Esophagus squamous epithelium (tissue), 4 donors: ENCODE data around the gene USH1C.

Source experiments
- POLR2A ChIP-seq, 4 donors: fragments of 450-650 bp; IDR thresholded peaks; one replicate each; pipeline ENCODE4 v1.6.1; 2017; ENCODE audit warnings: antibody characterized with exemption in 4 of 4, mild to moderate bottlenecking in 4 of 4, moderate library complexity in 3 of 4
- TF ChIP-seq, protein P1 (sequence below), 6 experiments: fragments of 450-650 bp in 4 of 6; fragments of 200-600 bp in 2 of 6; sonication (generic) in 2 of 6; IDR thresholded peaks; one replicate each; pipeline ENCODE4 v1.5.1; 2016 to 2019; ENCODE audit warnings: antibody characterized with exemption in 6 of 6, mild to moderate bottlenecking in 4 of 6, moderate library complexity in 4 of 6

DNA sequence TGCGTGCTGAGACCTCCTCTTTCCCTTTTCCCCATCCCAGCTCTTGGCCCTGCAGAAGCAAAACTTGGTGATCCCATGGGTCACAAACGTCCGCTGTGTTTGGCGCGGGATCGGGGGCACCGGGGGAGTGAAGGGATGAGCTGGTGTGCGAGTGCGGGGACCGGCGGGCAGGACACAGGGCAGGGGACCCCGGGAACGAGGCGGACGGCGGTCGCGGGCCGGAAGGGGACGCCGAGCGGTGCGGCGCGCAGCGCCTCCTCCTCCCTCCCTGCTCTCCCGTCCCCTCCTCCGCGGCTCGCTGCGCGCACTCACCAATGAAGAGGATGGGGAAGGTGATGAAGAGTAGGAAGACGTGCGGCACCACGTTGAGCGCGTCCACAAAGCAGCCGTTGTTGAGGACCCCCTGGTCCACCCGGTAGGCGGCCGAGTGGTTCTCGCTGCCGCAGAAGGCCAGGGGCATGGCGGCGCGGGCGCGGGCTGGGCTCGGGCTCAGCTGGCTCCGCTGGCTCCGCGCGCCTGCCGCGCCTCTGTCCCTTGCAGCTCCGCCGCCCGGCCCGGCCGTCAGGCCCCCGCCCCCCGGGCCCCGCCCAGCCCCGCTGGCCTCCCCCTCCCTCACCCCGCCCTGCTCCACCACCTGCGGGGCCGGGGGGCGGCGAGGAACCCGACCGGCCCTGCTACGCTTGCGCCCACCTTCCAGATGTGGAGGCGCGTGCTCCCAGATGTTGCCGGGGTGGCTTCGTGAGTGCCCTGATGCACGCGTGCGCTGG lies 67.7 kb downstream of the USH1C start, which contains the start of gene ABCC8:
- TF ChIP-seq, protein P1, sequence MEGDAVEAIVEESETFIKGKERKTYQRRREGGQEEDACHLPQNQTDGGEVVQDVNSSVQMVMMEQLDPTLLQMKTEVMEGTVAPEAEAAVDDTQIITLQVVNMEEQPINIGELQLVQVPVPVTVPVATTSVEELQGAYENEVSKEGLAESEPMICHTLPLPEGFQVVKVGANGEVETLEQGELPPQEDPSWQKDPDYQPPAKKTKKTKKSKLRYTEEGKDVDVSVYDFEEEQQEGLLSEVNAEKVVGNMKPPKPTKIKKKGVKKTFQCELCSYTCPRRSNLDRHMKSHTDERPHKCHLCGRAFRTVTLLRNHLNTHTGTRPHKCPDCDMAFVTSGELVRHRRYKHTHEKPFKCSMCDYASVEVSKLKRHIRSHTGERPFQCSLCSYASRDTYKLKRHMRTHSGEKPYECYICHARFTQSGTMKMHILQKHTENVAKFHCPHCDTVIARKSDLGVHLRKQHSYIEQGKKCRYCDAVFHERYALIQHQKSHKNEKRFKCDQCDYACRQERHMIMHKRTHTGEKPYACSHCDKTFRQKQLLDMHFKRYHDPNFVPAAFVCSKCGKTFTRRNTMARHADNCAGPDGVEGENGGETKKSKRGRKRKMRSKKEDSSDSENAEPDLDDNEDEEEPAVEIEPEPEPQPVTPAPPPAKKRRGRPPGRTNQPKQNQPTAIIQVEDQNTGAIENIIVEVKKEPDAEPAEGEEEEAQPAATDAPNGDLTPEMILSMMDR (IDR thresholded peaks at IDR 0.05): no peak
- no peak for TF ChIP-seq POLR2A (IDR thresholded peaks at IDR 0.05)
